ENCODE measurements around the gene KRTAP10-7. TPM values are rescaled to one million over a fixed set of nuclear protein-coding genes. Genes with fewer than 3 reads are reported as not detected.

Gene KRTAP10-7, protein sequence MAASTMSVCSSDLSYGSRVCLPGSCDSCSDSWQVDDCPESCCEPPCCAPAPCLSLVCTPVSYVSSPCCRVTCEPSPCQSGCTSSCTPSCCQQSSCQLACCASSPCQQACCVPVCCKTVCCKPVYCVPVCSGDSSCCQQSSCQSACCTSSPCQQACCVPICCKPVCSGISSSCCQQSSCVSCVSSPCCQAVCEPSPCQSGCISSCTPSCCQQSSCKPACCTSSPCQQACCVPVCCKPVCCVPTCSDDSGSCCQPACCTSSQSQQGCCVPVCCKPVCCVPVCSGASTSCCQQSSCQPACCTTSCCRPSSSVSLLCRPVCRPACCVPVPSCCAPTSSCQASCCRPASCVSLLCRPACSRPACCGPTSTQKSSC
- not detected in 2 replicates for total RNA-seq

DNA sequence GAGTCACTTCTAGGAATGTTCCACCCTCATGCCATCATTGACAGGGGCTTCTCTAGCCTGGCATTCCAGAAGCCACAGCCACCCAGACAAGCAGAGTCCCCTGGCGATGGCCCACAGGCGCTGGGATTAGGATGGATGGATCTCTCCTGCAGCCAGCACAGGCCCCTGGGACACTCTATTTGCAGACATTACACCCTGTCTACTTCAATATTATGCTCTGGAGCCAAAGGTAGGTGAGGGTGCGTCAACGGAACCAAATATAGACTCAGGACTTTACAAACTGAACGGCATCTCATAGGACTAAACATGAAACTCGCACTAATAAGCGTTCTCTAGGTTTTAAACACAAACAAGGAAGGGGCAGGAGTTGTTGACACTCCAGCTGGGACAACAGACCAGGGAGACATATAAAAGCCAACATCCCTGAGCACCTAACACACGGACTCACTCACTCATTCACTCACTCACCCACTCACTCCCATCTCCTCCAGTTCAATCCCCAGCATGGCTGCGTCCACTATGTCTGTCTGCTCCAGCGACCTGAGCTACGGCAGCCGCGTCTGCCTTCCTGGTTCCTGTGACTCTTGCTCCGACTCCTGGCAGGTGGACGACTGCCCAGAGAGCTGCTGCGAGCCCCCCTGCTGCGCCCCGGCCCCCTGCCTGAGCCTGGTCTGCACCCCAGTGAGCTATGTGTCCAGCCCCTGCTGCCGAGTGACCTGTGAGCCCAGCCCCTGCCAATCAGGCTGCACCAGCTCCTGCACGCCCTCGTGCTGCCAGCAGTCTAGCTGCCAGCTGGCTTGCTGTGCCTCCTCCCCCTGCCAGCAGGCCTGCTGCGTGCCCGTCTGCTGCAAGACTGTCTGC is at the start of gene KRTAP10-7:
Gene KRTAP10-7, plus strand, starts transcription at position 480 of the 861 bp plus-strand sequence. Its CDS starts 25 bp downstream, at position 505.

DNA sequence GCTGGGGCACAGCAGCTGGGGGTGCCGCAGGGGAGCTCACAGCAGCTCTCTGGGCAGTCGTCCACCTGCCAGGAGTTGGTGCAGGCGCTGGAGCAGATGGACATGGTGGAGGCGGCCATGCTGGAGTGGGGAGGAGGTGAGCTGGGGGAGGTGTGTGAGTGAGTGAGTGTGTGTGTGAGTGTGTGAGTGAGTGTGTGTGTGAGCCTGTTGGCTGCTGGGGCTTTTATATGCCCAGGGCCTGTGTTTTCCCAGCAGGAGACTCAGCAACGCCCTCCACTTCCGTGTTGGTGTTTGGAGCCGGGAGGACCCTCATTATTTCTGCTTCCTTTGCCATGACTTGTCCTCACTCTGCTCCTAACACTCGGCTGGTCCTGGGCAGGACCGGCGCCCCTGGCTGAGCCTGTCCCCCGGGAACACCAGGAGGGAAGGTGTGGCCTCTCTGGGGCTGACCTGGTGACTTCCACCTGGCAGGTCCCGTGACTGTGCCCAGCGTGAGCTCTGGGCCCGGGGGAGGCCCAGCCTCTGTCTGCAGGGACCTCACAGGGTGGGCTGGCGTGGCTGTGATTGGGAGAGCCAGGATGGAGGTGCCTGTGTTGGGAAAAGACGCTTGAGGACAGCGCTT is 48.9 kb upstream of the KRTAP10-7 start, which contains the start of gene KRTAP10-2:
Gene KRTAP10-2, minus strand, starts transcription at position 166 of the 622 bp plus-strand sequence. Its CDS starts 47 bp downstream, at position 119.

DNA sequence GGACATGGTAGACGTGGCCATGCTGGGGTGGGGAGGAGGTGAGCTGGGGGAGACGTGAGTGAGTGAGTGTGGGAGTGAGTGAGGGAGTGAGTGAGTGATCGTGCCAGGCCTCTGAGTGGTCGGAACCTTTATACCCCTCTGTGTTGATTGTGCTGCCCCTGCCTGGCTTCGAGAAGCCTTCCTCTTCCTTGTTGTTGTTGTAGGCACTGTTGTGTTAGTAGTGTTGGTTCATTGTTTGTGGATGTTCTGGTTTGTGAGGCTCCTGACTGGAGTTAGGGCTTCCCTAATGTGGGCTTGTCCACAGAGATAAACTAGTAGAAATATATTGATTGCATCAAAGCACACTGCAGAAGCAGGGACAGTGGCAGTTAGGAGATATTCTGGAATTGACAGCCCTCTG is 41.7 kb upstream of the KRTAP10-7 start, which contains the start of gene KRTAP10-3:
Gene KRTAP10-3, minus strand, starts transcription at position 101 of the 400 bp plus-strand sequence. Its CDS starts 80 bp downstream, at position 21.

DNA sequence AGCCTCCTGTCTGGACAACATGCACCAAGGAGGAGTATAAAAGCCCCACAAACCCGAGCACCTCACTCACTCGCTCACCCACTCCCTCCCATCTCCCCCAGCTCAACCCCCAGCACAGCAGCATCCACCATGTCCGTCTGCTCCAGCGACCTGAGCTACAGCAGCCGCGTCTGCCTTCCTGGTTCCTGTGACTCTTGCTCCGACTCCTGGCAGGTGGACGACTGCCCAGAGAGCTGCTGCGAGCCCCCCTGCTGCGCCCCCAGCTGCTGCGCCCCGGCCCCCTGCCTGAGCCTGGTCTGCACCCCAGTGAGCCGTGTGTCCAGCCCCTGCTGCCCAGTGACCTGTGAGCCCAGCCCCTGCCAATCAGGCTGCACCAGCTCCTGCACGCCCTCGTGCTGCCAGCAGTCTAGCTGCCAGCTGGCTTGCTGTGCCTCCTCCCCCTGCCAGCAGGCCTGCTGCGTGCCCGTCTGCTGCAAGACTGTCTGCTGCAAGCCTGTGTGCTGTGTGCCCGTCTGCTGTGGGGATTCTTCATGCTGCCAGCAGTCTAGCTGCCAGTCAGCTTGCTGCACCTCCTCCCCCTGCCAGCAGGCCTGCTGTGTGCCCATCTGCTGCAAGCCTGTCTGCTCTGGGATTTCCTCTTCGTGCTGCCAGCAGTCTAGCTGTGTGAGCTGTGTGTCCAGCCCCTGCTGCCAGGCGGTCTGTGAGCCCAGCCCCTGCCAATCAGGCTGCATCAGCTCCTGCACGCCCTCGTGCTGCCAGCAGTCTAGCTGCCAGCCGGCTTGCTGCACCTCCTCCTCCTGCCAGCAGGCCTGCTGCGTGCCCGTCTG is 26.6 kb upstream of the KRTAP10-7 start, which contains the start of gene KRTAP10-4:
Gene KRTAP10-4, plus strand, starts transcription at position 100 of the 827 bp plus-strand sequence. Its CDS starts 30 bp downstream, at position 130.

DNA sequence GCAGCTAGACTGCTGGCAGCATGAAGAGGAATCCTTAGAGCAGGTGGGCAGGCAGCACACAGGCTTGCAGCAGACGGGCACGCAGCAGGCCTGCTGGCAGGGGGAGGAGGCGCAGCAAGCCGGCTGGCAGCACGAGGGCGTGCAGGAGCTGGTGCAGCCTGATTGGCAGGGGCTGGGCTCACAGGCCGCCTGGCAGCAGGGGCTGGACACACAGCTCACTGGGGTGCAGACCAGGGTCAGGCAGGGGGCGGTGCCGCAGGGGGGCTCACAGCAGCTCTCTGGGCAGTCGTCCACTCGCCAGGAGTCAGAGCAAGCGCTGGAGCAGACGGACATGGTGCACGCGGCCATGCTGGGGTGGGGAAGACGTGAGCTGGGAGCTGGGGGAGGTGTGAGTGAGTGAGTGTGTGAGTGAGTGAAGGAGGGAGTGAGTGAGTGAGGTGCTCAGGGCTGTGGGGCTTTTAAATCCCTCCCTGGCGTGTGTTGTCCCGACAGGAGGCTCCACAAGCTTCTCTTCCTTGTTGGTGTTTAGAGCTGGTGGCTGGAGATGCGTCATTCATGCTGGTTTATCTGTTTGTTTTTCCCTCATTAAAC is 20.1 kb upstream of the KRTAP10-7 start, which contains the start of gene KRTAP10-5:
Gene KRTAP10-5, minus strand, starts transcription at position 374 of the 591 bp plus-strand sequence. Its CDS starts 26 bp downstream, at position 348.

DNA sequence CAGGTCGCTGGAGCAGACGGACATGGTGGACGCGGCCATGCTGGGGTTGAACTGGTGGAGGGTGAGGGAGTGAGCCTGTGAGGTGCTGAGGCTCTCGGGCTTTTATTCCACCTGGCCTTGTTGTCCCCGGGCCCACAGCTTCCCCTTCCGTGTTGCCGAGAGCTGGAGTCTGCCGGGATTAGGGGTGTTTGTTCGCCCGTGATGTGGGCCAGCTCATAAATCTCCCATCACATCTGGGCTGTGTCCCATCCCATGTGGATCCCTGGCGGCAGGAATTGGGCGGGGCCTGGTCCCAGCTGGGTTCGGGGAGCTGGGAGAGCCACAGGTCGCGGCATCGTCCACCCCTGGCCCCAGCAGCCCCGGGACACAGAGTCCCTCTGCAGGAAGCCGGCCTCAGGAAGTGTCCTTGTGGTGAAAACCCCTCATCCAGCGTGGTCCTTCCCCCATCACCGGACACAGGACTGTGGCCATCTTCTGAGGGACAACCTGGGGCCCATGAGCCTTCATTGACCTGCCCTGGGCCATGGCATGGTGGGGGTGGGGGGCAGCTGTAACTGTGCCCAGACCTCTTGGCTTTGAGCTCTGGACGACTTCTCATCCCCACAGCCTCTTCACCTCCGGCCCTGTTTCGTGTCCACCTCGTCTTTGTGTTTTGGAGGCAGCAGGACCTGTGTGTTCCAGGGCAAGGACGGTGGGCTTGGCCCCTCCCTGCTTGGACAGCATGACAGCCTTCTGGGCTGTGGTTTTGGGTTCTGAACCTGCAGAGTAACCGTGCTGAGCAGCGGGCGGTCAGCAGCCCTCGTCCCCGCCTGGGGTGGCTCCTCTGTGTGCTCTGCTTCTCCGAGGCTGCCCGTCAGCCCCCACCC is 7.7 kb upstream of the KRTAP10-7 start, which contains the start of gene KRTAP10-6:
Gene KRTAP10-6, minus strand, starts transcription at position 60 of the 866 bp plus-strand sequence. Its CDS starts 21 bp downstream, at position 39.

DNA sequence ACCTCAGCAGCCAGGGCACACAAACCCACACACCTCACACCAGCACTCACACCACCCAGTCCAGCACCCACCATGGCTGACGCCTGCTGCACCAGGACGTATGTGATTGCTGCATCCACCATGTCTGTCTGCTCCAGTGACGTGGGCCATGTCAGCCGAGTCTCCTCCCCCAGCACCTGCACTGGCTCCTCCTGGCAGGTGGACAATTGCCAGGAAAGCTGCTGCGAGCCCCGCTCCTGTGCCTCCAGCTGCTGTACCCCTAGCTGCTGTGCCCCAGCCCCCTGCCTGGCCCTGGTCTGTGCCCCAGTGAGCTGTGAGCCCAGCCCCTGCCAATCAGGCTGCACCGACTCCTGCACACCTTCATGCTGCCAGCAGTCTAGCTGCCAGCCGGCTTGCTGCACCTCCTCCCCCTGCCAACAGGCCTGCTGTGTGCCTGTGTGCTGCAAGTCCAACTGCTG is 11.7 kb downstream of the KRTAP10-7 start, which contains the start of gene KRTAP10-8:
Gene KRTAP10-8, plus strand, starts transcription at position 51 of the 458 bp plus-strand sequence. Its CDS starts 22 bp downstream, at position 73.

GRCh38 chr21:44626673-44627143 is 26.3 kb downstream of the KRTAP10-7 start, which contains the start of gene KRTAP10-9:
Gene KRTAP10-9, plus strand, starts transcription at chr21:44627093. Its CDS starts 79 bp downstream, at chr21:44627172.

GRCh38 chr21:44637018-44637850 is 36.8 kb downstream of the KRTAP10-7 start, which contains the start of gene KRTAP10-10:
Gene KRTAP10-10, plus strand, starts transcription at chr21:44637356. Its CDS starts 62 bp downstream, at chr21:44637418.

GRCh38 chr21:44646366-44647221 is 46.2 kb downstream of the KRTAP10-7 start, which contains the start of gene KRTAP10-11:
Gene KRTAP10-11, plus strand, starts transcription at chr21:44646414. Its CDS starts 45 bp downstream, at chr21:44646459.

Other genes starting within 250 kb of the KRTAP10-7 start
- gene TRPM2, start 247.0 kb upstream of the KRTAP10-7 start, total RNA-seq = not detected in 2 replicates
- 3.6 and 3.7 TPM in 2 replicates for gene LRRC3, start 145.1 kb upstream of the KRTAP10-7 start, total RNA-seq
- gene KRTAP10-1, start 60.4 kb upstream of the KRTAP10-7 start, total RNA-seq = not detected in 2 replicates
- gene KRTAP10-2, start 49.1 kb upstream of the KRTAP10-7 start, total RNA-seq = not detected in 2 replicates
- not detected in 2 replicates for gene KRTAP10-3, start 41.8 kb upstream of the KRTAP10-7 start, total RNA-seq
- gene KRTAP10-4, start 26.9 kb upstream of the KRTAP10-7 start, total RNA-seq = not detected in 2 replicates
- not detected in 2 replicates for gene KRTAP10-5, start 20.0 kb upstream of the KRTAP10-7 start, total RNA-seq
- not detected in 2 replicates for gene KRTAP10-6, start 8.1 kb upstream of the KRTAP10-7 start, total RNA-seq
- not detected in 2 replicates for gene KRTAP10-8, start 11.5 kb downstream of the KRTAP10-7 start, total RNA-seq
- not detected in 2 replicates for gene KRTAP10-9, start 26.5 kb downstream of the KRTAP10-7 start, total RNA-seq
- not detected in 2 replicates for gene KRTAP10-10, start 36.8 kb downstream of the KRTAP10-7 start, total RNA-seq
- gene KRTAP10-11, start 45.8 kb downstream of the KRTAP10-7 start, total RNA-seq = not detected in 2 replicates
- not detected in 2 replicates for gene KRTAP12-4, start 54.1 kb downstream of the KRTAP10-7 start, total RNA-seq
- not detected in 2 replicates for gene KRTAP12-3, start 57.3 kb downstream of the KRTAP10-7 start, total RNA-seq
- gene KRTAP12-2, start 66.3 kb downstream of the KRTAP10-7 start, total RNA-seq = not detected in 2 replicates
- gene KRTAP12-1, start 81.6 kb downstream of the KRTAP10-7 start, total RNA-seq = not detected in 2 replicates
- gene KRTAP10-12, start 96.6 kb downstream of the KRTAP10-7 start, total RNA-seq = not detected in 2 replicates
- gene TSPEAR, start 111.0 kb downstream of the KRTAP10-7 start, total RNA-seq = not detected in 2 replicates
- 33.4 and 43.9 TPM in 2 replicates for gene UBE2G2, start 201.2 kb downstream of the KRTAP10-7 start, total RNA-seq
- gene SUMO3, start 217.5 kb downstream of the KRTAP10-7 start, total RNA-seq = 59.6 and 64.6 TPM in 2 replicates